AG09309 (cell line): ENCODE results near the gene PITPNM1.
A peak's percentile ranks its signal among the peaks of the same experiment; 100 is the strongest.
"Not testable (repeated sequence)": the region's sequence is repeated elsewhere in the genome, so short reads cannot be mapped to it uniquely, and the experiment has no call there.

Source experiments
- DNase-seq: peaks from one replicate; pipeline ENCODE4 v3.0.0-alpha.2; 2010; ENCODE audit warnings: low read depth
- H3K4me3 ChIP-seq: 2 replicates; pipeline ENCODE4 v1.5.1; 2011; ENCODE audit warnings: mild to moderate bottlenecking, low read depth, low read length, moderate library complexity; ENCODE audit not compliant: control insufficient read depth
- TF ChIP-seq, protein P1 (sequence below): IDR thresholded peaks from 2 replicates; pipeline ENCODE4 v1.5.1; 2011; ENCODE audit warnings: mild to moderate bottlenecking, low read depth, low read length, inconsistent platforms; ENCODE audit not compliant: insufficient read depth, control insufficient read depth; ENCODE audit errors: missing control alignments

Gene PITPNM1

DNA sequence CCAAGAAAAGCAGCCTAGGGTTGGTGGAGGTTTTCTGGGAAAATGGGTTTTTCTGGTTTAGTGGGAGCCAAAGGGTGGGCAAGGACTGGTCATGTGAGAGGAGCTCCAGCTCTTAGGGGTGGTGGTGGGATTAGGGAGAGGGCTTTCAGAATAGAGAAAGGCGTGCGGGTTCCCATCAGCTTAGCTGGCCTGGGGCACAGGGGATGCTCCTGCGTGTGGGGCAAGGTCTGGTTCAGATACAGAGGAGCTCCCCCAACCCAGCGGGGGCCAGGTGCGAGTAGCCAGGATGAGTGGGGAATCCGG, 36.8 kb downstream of the PITPNM1 start:
- H3K4me3 ChIP-seq: peak overlapping the region; percentile 87
- no peak for DNase-seq
- TF ChIP-seq, protein P1, sequence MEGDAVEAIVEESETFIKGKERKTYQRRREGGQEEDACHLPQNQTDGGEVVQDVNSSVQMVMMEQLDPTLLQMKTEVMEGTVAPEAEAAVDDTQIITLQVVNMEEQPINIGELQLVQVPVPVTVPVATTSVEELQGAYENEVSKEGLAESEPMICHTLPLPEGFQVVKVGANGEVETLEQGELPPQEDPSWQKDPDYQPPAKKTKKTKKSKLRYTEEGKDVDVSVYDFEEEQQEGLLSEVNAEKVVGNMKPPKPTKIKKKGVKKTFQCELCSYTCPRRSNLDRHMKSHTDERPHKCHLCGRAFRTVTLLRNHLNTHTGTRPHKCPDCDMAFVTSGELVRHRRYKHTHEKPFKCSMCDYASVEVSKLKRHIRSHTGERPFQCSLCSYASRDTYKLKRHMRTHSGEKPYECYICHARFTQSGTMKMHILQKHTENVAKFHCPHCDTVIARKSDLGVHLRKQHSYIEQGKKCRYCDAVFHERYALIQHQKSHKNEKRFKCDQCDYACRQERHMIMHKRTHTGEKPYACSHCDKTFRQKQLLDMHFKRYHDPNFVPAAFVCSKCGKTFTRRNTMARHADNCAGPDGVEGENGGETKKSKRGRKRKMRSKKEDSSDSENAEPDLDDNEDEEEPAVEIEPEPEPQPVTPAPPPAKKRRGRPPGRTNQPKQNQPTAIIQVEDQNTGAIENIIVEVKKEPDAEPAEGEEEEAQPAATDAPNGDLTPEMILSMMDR: no peak

DNA sequence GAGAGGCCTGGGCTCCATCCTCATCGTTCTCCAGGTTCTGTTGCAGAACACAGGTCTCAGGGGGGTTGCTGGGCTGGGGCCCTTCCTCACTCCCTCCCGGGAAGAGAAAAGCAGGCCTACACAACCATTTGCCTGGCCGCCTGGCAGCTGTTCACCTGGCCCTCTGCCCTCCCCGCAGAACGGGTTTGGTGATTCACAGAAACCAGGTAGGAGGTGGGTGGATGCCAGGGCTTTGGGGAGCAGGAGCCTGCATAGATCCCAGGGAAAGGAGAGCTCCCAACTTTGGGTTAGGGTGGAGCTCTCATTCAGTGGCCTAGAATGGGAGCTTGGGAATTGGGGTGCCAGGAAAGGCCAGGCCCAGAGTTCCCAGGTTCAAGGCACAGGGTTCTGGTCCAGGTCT, 37.1 kb downstream of the PITPNM1 start:
- no peak for DNase-seq
- TF ChIP-seq, protein P1: no peak
- peak overlapping the region; percentile 87 for H3K4me3 ChIP-seq

DNA sequence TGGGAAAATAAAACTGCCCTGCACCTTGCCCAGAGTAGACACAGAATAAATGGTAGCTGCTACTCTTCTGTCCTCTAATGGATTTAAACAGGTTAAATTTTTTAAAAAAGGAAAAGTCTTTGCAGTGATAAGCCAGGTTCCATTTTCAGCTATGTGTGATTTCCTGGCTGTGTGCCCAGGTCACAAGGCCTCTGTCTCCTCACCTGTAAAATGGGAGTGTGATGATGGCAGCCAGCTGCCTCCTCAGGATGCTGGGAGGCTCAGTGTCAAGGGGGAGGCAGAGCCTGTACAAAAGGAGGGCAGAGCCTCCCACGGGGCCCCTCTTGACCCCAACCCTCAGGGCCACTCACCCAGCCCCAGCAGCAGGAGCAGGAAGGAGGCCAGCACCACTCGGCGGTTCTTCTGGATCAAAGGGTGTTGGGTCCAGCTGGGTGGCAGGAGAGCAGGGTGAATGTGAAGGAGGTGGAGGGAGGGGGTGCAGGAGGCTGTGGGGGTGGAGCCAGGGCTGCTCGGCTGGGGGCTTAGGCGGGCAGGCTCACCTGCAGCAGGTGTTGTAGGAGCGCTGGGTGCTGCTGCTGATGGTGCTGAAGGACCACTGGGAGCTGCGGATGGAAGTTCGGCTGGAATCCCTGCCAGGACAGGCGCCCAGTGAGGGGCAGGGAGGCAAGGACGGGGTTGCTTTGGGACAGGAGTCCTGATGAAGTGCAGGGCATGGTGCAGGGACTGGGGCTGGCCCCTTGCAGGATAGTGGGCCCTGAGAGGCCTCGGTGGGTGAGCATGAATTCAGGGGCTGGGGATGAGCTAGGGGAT, 38.0 kb downstream of the PITPNM1 start:
- TF ChIP-seq, protein P1: no peak
- DNase-seq: no peak
- no peak overlapping the region for H3K4me3 ChIP-seq

DNA sequence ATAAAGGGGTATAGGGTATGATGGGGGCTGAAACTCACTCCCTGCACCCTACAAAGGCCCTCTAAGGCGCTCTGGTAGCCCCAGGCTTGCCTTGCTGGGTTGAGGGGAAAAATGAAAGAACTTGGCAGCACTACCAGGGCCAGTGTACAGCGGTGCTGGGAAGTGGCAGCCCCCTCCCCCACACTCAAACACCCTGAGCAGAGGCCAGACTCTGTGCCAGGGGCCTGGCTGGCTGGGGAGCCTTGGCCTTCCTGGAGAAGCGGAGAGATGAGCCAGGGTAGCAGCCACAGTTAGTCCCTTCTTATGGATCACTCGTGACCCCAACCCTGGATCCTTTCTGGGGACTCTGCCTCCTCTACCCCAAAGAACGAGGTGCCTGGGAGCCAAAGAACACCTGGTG, 38.8 kb downstream of the PITPNM1 start:
- no peak overlapping the region for H3K4me3 ChIP-seq
- DNase-seq: no peak
- TF ChIP-seq, protein P1: no peak

DNA sequence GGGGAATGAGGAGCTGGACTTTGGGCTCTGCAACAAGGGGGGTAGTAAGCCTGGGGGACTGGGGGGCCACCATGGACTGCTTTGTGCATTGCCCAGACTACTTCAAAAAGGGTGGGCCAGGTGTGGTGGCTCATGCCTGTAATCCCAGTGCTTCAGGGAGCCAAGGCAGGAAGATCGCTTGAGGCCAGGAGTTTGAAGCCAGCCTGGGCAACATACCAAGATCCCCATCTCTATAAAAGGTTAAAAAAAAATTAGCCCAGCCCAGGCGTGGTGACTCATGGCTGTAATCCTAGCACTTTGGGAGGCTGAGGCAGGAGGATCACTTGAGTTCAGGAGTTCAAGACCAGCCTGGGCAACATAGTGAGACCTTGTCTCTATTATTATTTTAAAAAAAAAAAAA, 39.6 kb downstream of the PITPNM1 start:
- not testable (repeated sequence) for H3K4me3 ChIP-seq, DNase-seq

DNA sequence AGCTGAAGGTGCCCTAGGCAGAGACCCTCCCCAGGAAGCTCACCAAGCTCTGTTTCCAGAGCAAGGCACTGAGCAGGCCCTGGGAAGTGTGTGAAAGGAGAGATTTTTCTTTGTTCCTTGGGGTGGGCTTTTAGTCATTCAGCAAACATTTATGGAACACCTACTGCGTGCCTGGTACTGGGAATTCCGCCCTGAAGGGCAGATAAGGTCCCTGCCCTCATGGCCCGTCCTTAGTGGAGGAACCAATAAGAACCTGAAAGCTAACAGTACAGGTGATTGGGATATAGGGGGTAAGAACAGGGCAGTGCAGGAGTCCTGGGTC, 40.0 kb downstream of the PITPNM1 start:
- TF ChIP-seq, protein P1: no peak
- no peak overlapping the region for H3K4me3 ChIP-seq
- no peak for DNase-seq

DNA sequence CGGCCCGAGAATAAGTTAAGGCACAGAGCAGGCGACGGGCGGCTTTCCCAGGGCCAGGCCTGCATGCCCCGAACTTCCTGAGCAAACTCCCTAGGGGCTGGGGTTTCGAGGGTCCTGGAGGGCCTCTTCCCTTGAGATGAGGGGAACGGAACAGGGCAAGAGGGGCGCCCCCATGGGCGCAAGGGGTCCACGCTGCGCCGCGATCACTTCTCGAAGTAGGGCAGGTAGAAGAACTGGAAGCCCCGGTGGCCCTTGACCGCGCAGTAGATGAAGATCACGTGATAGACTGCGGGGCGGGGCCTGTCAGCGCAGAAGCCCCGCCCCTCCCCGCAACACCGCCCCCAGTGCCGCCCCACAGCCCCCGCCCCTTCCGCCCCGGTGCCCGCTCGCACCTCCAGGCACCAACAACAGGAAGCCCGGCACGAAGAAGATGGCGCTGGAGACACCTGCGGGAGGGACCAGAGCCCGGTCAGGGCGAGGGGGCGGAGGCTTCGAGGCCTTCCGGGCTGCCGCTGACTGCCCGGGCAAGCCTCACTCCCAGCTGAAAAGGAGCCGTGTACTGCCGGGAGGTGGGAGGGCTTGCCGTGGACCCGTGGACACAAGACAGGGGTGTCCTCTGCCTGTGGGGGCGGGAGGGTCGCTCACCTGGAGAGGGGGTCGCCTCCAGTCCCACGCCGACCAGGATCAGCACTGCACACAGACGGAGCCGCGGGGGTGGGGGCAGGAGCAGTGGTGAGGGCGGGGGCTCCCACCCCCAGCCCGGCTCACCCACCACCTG, 40.6 kb downstream of the PITPNM1 start:
- DNase-seq: no peak
- H3K4me3 ChIP-seq: no peak overlapping the region
- TF ChIP-seq, protein P1: no peak
